HG03469 (cell line): ENCODE measurements around the gene QDPR.
"Not testable (repeated sequence)": the region's sequence is repeated elsewhere in the genome, so short reads cannot be mapped to it uniquely, and the experiment has no call there.

ENCODE experiments used
- ATAC-seq: cut with Tn5 transposase; IDR thresholded peaks from one replicate; pipeline ENCODE4 v1.9.1; 2021; ENCODE audit warnings: mild to moderate bottlenecking, moderate library complexity, moderate number of reproducible peaks; ENCODE audit not compliant: unreplicated experiment

The QDPR gene

GRCh38 chr4:17511950-17512795 lies at the start of gene QDPR:
TSS of gene QDPR (minus strand) at chr4:17512090. CDS start at chr4:17512054, 36 bp downstream.
- peak; percentile 96 for ATAC-seq

GRCh38 chr4:17561195-17561909 lies 49.5 kb upstream of the QDPR start:
- no peak for ATAC-seq

GRCh38 chr4:17560065-17560673 lies 48.3 kb upstream of the QDPR start:
- ATAC-seq = no peak

GRCh38 chr4:17559709-17560048 lies 47.8 kb upstream of the QDPR start:
- ATAC-seq = no peak

- ATAC-seq = no peak
Measured at GRCh38 chr4:17558941-17559708, 47.2 kb upstream of the QDPR start.

GRCh38 chr4:17557880-17558279 lies 46.0 kb upstream of the QDPR start:
- ATAC-seq = no peak

GRCh38 chr4:17556498-17556897 lies 44.6 kb upstream of the QDPR start:
- no peak for ATAC-seq

- no peak for ATAC-seq
Measured at GRCh38 chr4:17554568-17554967, 42.7 kb upstream of the QDPR start.

GRCh38 chr4:17552427-17552826 lies 40.5 kb upstream of the QDPR start:
- no peak for ATAC-seq

- ATAC-seq = no peak
Measured at GRCh38 chr4:17550549-17550948, 38.7 kb upstream of the QDPR start.

GRCh38 chr4:17546678-17547077 lies 34.8 kb upstream of the QDPR start:
- no peak for ATAC-seq

GRCh38 chr4:17546222-17546621 lies 34.3 kb upstream of the QDPR start:
- ATAC-seq = no peak

GRCh38 chr4:17545374-17546140 lies 33.7 kb upstream of the QDPR start:
- ATAC-seq = no peak

- no peak for ATAC-seq
Measured at GRCh38 chr4:17544831-17545234, 32.9 kb upstream of the QDPR start.

- no peak for ATAC-seq
Measured at GRCh38 chr4:17544205-17544604, 32.3 kb upstream of the QDPR start.

GRCh38 chr4:17537060-17537459 lies 25.2 kb upstream of the QDPR start:
- not testable (repeated sequence) for ATAC-seq

- ATAC-seq = no peak
Measured at GRCh38 chr4:17535906-17536305, 24.0 kb upstream of the QDPR start.

GRCh38 chr4:17535242-17535641 lies 23.4 kb upstream of the QDPR start:
- no peak for ATAC-seq

- no peak for ATAC-seq
Measured at GRCh38 chr4:17534705-17535104, 22.8 kb upstream of the QDPR start.

- no peak for ATAC-seq
Measured at GRCh38 chr4:17531538-17532285, 19.8 kb upstream of the QDPR start.
